Neural cell (in vitro differentiated cells): ENCODE results near the gene LRMDA.

ENCODE experiments used
- EZH2 ChIP-seq: fragments of 200-600, 300-800 bp; shearing (Covaris generic), sonication (generic); IDR thresholded peaks from 2 replicates; pipeline ENCODE4 v1.6.1; 2014; ENCODE audit warnings: antibody characterized with exemption, low read length, borderline replicate concordance, mild to moderate bottlenecking; ENCODE audit not compliant: insufficient read depth, poor library complexity, severe bottlenecking
- MXI1 ChIP-seq: fragments of 450-650 bp; conservative IDR thresholded peaks from 2 replicates; pipeline ENCODE4 v1.6.1; 2014; ENCODE audit warnings: antibody characterized with exemption, mild to moderate bottlenecking; ENCODE audit not compliant: poor library complexity, severe bottlenecking
- POLR2AphosphoS5 ChIP-seq: IDR thresholded peaks from 2 replicates; pipeline ENCODE4 v1.6.1; 2012
- RAD21 ChIP-seq: fragments of 450-650 bp; conservative IDR thresholded peaks from 2 replicates; pipeline ENCODE4 v1.6.1; 2014; ENCODE audit warnings: antibody characterized with exemption, mild to moderate bottlenecking, moderate library complexity
- SMC3 ChIP-seq: fragments of 450-650 bp; conservative IDR thresholded peaks from 2 replicates; pipeline ENCODE4 v1.6.1; 2014; ENCODE audit warnings: antibody characterized with exemption, mild to moderate bottlenecking, moderate library complexity; ENCODE audit not compliant: poor library complexity
- TAF1 ChIP-seq: IDR thresholded peaks from 2 replicates; pipeline ENCODE4 v1.6.1; 2012; ENCODE audit warnings: low read depth
- TF ChIP-seq, protein P1 (sequence below): fragments of 450-650 bp; IDR thresholded peaks from 2 replicates; pipeline ENCODE4 v1.5.1; 2014; ENCODE audit warnings: antibody characterized with exemption, mild to moderate bottlenecking, moderate library complexity; ENCODE audit not compliant: poor library complexity, severe bottlenecking
- TF ChIP-seq, protein P2 (sequence below): IDR thresholded peaks from 2 replicates; pipeline ENCODE4 v1.6.1; 2012; ENCODE audit warnings: borderline replicate concordance

DNA sequence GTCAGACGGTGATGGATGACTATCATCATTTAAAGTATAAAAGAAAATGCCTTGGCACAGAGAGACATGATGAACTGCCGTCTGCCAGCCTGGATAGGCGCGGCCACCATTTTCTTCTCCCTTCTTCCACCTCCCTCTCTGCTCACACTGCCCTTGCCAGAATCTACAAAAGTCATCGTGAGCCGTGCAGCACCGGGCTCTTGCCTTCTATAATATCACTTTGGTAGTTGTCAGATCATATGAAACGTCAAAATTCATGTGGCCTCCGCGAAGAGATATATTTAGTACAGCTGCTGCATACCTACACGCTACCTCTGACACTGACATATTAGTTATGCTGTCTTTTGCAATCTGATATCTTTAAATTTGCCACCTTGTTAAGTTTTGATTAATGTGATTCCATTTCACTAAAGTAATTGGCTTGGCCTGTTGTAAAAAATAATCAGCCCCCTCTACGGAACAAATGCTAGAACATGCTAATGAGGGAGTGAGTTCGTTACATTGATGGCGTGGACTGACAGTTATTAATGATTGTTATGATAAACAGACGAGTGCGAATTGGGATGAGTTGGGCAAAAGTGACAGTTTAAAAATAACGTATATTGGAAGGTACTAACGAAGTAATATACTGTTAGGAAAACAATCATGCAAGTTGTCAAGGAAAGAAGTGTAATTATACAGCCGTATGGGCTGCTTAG, 214.9 kb downstream of the LRMDA start:
- TF ChIP-seq, protein P1, sequence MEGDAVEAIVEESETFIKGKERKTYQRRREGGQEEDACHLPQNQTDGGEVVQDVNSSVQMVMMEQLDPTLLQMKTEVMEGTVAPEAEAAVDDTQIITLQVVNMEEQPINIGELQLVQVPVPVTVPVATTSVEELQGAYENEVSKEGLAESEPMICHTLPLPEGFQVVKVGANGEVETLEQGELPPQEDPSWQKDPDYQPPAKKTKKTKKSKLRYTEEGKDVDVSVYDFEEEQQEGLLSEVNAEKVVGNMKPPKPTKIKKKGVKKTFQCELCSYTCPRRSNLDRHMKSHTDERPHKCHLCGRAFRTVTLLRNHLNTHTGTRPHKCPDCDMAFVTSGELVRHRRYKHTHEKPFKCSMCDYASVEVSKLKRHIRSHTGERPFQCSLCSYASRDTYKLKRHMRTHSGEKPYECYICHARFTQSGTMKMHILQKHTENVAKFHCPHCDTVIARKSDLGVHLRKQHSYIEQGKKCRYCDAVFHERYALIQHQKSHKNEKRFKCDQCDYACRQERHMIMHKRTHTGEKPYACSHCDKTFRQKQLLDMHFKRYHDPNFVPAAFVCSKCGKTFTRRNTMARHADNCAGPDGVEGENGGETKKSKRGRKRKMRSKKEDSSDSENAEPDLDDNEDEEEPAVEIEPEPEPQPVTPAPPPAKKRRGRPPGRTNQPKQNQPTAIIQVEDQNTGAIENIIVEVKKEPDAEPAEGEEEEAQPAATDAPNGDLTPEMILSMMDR: no peak
- TF ChIP-seq SMC3 (no peak), POLR2AphosphoS5 (peak; percentile 27), EZH2 (no peak), TAF1 (no peak), RAD21 (no peak), MXI1 (no peak)
- TF ChIP-seq, protein P2, sequence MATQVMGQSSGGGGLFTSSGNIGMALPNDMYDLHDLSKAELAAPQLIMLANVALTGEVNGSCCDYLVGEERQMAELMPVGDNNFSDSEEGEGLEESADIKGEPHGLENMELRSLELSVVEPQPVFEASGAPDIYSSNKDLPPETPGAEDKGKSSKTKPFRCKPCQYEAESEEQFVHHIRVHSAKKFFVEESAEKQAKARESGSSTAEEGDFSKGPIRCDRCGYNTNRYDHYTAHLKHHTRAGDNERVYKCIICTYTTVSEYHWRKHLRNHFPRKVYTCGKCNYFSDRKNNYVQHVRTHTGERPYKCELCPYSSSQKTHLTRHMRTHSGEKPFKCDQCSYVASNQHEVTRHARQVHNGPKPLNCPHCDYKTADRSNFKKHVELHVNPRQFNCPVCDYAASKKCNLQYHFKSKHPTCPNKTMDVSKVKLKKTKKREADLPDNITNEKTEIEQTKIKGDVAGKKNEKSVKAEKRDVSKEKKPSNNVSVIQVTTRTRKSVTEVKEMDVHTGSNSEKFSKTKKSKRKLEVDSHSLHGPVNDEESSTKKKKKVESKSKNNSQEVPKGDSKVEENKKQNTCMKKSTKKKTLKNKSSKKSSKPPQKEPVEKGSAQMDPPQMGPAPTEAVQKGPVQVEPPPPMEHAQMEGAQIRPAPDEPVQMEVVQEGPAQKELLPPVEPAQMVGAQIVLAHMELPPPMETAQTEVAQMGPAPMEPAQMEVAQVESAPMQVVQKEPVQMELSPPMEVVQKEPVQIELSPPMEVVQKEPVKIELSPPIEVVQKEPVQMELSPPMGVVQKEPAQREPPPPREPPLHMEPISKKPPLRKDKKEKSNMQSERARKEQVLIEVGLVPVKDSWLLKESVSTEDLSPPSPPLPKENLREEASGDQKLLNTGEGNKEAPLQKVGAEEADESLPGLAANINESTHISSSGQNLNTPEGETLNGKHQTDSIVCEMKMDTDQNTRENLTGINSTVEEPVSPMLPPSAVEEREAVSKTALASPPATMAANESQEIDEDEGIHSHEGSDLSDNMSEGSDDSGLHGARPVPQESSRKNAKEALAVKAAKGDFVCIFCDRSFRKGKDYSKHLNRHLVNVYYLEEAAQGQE: no peak
